Ammon's horn (tissue), 1 donor: ENCODE results near the gene SLC35F4.
"Not testable (repeated sequence)": the region's sequence is repeated elsewhere in the genome, so short reads cannot be mapped to it uniquely, and the experiment has no call there.

Experiments
- DNase-seq: peaks from one replicate; pipeline ENCODE4 v3.0.0-alpha.2; 2016; ENCODE audit warnings: low spot score

SLC35F4 gene

GRCh38 chr14:57796556-57796955 is 69.3 kb downstream of the SLC35F4 start:
- DNase-seq: no peak

GRCh38 chr14:57785058-57785457 is 80.8 kb downstream of the SLC35F4 start:
- no peak for DNase-seq

GRCh38 chr14:57771801-57772200 is 94.1 kb downstream of the SLC35F4 start:
- no peak for DNase-seq

DNA sequence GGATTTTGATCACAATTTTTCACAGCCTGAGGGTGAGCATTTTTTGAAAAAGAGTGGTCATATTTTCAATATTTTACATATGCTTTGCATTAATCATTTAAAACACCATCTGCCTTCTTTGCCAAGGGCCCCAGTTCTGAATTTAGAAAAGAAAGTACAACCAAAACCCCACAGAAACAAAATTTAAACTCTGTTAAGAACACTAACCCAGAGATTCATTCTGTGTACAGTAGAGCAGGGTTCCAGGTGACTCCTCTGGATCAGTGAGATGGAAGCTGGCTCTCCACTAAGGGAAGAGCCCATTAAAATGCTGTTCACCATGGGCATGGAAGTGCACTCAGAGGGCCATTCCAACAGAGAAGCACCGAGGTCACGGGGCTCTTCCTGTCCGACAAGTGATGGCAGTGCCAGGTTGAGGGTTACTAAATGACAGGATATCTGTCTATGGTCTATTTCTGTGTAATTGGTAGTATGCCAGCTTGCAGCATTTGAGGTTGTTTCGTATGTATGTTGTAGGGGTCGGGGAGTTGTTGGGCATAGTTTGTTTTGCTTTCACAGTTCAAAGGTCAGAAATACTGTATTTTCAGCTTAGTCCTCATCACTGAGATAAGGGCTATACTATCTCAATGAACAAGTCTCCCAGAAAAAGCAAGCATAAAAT is 95.9 kb downstream of the SLC35F4 start:
- DNase-seq: no peak

DNA sequence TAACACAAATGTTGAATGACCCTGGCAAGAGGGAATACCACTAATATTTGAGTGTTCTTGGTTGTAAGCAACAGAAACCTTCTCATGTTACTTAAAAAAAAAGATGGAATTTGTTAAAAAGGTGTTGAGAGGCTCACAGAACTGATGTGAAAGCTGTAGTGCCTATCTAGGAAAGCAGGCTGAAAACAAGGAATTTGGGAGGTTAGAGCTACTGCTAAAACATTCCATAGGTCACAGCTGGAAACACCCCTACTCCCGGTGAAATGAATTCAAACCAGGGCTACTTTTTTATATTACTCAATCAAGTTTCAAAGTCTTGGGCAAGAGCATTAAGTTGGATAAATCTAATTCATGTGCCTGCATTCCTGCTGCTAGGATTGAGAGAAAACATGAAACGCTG is 104.1 kb downstream of the SLC35F4 start:
- no peak for DNase-seq

DNA sequence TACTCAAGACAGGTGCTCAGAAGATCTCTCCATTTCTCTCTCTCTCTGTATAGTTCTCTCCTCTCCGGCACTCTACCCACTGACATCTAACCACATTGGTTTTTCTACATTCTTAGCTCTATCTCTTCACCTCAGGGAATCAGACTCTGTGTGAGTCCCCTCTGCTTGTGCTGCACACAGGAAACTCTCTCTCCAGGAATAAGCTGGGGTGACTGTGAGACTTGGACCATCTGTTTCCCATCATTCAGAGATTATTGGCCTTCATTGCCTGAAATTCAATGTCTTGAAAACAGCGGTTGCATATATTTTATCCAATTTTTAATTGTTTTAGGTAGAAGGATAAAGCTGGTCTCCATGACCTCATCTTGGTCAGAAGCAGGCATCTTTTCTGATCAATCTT is 105.0 kb downstream of the SLC35F4 start:
- DNase-seq: no peak

DNA sequence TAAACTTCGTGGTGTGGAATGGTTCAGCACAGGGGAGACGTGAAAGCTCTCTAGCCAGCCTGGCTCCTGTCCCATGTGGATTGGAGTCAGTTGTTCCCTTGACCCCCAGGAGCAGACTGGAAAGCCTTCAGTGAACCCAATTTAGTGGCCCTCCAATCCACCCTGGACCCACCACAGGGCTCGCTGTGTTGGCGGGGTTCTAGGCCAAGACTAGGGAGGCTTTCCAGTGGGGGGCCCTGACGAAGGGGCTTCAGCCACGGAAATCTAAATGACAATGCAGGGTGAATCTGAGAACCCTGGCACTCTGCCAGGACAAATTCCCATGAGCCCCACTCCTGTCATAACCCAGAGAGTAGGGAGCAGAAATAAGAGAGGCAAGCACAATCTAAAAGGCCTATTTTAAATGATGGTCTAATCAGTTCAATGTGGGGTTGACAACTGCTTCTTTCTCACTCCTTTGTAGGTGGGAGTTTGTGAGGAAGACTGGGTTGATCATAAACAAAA is 110.8 kb downstream of the SLC35F4 start:
- no peak for DNase-seq

GRCh38 chr14:57754527-57754926 is 111.4 kb downstream of the SLC35F4 start:
- no peak for DNase-seq

DNA sequence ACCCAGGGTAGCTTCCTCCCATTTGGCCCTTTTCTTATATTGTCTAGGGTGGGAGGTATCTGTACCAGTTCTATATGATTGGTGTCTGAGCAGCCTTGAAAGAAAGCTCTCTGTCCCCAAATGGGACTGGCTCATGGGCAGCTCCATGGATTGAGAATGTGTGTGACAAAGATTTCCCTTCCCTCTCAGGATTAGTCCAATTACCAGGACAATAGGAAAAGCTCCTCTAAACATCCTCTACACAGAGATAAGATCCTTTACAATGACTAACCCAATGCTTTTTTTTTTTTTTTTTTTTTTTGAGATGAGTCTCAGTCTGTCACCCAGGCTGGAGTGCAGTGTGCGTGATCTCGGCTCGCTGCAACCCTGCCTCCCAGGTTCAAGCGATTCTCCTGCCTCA is 112.1 kb downstream of the SLC35F4 start:
- no peak for DNase-seq

DNA sequence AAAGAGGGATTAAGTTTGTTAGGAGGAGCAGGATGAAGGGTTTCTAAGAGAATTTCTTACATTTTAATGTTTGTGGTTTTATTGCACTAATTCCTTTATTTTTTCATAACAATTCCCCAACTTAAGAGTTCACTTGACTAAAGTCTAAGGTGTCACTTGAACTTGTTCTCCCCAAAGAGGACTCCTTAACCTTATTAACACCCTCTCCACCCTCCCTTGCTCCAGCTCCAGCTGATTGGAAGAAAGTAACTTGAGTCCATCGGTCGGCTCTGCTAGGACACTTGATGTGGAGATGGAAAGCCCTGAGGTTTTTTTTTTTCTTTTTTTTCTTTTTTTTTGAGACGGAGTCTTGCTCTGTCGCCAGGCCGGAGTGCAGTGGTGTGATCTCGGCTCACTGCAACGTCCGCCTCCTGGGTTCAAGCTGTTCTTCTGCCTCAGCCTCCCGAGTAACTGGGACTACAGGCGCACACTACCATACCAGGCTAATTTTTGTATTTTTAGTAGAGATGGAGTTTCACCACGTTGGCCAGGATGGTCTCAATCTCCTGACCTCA is 113.7 kb downstream of the SLC35F4 start:
- not testable (repeated sequence) for DNase-seq

GRCh38 chr14:57751400-57751799 is 114.5 kb downstream of the SLC35F4 start:
- no peak for DNase-seq

DNA sequence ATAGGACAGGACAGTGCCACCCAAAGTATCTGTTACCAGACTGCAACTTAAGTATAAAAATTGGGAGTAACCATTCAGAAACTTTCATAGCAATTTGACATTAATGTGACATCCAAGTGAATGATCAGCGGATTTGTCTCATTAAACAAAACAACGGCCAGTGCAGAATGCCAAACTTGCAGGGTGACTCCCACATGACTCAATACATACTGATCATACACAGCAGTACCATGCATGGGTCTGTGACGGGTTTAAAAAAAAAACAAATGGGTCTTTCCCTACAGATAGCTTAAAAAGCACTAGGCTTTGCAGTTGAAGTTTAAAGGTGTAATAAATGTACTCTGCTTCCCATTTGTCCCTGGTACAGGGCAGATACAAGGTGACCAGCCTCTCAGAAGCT is 116.6 kb downstream of the SLC35F4 start:
- no peak for DNase-seq

DNA sequence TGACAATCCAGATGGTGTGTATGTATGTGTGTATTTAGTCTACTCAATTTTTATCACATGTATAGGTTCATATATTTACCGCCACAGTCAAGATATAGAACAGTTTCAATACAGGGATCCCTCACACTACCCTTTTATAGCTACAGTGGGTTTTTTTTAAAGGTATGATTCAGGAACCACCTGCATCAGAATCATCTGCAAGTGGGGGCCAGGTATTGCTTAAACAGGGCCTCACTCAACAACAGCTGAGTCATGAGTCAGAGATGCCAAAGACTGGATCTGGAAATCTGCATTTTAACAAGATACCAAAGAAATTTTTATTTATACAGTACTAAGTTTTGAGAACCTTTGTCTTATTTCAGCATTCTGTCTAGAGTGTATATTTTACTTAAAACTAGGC is 117.6 kb downstream of the SLC35F4 start:
- DNase-seq: no peak

- no peak for DNase-seq
Measured at GRCh38 chr14:57747036-57747435, 118.9 kb downstream of the SLC35F4 start.

- DNase-seq: no peak
Measured at GRCh38 chr14:57746563-57746962, 119.3 kb downstream of the SLC35F4 start.

GRCh38 chr14:57739516-57739915 is 126.4 kb downstream of the SLC35F4 start:
- DNase-seq: no peak

DNA sequence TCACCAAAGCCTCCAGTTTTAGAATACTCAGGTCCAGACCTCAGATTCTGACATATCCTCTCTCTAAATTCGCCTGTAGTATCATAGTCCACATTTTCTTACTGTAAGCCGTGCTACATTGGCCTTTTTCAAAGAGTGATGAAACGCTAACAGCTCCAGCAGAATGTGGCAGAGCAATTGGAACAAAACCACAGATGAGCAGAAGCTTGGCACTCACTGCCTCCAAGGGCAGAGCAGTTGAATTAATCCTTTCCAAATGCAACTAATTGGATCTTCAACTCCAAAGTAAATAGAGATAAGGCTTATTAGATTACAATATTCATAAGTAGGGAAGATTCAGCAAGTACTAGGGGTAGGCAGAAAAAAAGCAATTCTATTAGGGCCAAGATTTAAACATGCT is 128.3 kb downstream of the SLC35F4 start:
- peak; percentile 13 for DNase-seq

- DNase-seq: no peak
Measured at GRCh38 chr14:57736391-57736790, 129.5 kb downstream of the SLC35F4 start.

GRCh38 chr14:57735276-57735675 is 130.6 kb downstream of the SLC35F4 start:
- peak; percentile 16 for DNase-seq

DNA sequence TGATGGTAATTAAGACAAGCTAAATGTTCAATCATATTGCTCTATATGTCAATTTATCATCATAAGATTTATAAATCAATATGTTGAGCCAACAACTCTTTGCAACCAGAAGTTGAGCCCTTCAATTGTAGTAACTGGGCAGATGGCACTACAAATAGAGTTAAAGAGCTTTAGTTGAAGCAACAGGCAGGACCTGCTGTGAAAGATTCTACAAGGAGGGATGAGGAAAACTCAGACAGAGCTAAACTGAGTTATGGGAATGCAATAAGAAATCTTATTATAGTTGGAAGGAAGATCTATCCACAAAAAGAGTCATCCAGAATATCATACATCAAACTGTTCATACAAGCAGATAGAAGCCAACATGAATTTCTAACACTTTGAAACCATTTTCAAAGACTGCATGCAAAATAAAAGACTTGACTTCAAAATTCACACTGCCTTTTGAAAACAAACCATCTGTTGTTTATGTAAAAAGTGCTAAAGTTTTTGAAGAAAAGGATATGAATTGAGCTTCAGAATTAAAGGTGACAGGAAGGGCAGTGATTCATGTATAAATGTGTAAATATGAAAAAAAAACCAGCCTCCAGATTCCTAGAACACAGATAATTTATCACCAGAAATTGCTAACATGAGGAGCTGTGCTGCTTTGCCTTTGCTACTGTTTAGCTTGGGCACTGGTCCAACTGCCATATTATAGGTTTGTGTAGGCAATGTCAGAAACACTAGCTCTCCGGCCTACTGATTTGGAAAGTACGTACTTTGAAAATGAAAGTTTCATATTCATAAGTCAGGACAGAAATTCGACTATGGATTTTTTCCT is 133.2 kb downstream of the SLC35F4 start:
- DNase-seq: peak; percentile 9

DNA sequence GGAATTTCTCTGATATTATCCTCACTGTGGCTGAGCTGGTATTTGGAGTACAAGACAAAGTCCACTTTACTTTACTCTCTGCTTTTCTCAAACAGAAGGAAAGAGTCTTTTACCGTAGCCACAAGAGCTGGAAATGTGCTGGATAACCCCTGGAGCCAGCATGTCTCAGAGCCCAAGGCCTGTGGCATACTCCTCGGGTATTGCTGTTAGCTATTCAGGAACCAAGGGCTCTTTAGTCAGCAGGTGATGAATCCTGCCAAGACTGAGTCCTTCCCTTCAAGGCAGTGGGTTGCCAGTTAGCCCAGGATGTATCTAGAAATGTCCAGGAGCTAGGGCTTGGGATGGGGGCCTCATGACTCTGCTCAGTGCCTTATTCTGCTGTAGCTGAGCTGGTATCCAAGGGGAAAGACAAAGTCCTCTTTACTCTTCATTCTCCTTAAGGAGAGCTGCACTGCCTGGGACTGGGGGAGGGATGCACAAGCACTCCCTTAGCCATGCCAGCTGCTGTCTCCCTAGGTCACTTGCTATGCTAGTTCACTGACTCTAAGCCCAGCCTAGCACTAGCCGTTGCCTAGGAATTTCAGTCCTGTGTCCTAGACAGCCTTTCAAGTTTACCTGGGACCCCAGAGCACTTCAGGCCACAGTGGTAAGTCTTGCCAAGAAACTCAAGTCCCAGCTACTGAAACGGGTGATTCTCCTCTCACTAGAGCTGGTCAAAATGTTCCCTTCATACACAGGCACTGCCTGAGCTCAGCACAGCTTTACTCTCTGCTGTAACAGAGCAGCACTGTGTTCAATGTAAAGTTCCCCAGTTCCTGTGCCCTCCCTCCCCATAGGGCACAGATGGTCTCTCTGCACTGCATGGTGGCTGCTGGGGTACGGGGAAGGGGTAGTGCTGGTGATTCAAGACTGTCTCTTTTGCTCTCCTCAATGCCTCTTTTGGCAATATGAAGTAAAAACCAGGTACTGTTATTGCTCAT is 136.4 kb downstream of the SLC35F4 start:
- no peak for DNase-seq
